Heart left ventricle (tissue), 13 donors: Measurements from ENCODE around the gene SETD7.

ENCODE experiments used
- POLR2A ChIP-seq, 2 donors: fragments of 450-650 bp; IDR thresholded peaks; one replicate each; pipeline ENCODE4 v1.6.1; 2017; ENCODE audit warnings: antibody characterized with exemption in 2 of 2, mild to moderate bottlenecking in 2 of 2, moderate library complexity in 2 of 2
- TF ChIP-seq, protein P1 (sequence below), 12 donors: fragments of 200-600 bp; sonication (generic) in 4 of 12; IDR thresholded peaks; one replicate each; pipeline versions ENCODE4 v1.5.0 to v1.8.0; 2018 to 2022; ENCODE audit warnings: antibody characterized with exemption in 12 of 12, mild to moderate bottlenecking in 5 of 12
- donor health status: ischemic (EF 13 %, LVEDD 7.1; RV severe dilation, severe dysfunction).
- donor health status: DM: no; HTN: yes; CAD: no.
- donor health status: DM: no; HTN: no; CAD: no.
- donor health status: ischemic (EF 25% LVEDD 6.9; RV normal size, moderate dysfunction).
- donor health status: ischemic (EF 25% LVEDD 5.7; RV mildly dilated, moderate dysfunction).
- donor health status: ischemic (EF 35%, LVEDD 5.7; RV mildly dilated, moderate dysfunction).
- donor health status: nonischemic (EF 11% LVEDD 7.7; RV severe dilation, severe dysfunction).
- donor health status: DM: yes; HTN: yes; CAD: no.
- donor health status: PGD.
- donor health status: ischemic (EF 29% LVEDD 5.4; RV normal size, mild dysfunction).
- donor health status: nonischemic (EF 23%, LVEDD 6.1; RV moderate dilation, normal function).

DNA sequence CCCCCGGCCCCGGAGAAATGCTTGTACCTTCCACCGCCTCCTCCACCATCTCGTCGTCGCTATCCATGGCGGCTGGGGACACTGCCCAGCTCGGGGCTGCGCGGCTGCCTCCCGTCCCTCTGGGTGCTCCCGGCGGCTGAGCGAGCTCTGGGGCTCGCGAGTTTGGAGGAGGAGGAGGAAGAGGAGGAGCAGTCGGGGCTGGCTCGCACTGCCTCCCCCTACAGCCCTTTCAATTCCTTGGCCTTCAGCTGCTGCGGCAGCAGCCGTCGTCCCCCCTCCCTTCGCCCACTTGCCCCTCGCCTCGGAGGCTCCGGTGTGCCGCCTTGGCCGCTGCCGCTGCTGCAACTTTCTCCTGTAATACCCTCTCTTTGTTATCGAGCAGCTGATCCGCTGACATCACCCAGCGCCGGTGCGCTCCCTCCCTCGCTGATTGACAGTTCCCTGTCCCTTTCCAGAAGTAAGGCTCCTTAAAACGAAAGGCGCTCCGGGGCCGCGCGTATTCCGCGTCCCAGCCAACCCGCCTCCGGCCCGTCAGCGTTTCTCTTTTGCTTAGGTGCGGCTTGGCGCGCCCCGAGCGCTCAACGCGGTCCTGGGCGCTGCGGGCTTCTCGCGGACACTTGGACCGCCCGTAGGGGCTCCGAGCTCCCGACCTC lies at the start of gene SETD7:
- peak in 1 of 2 donors; percentile 52 for TF ChIP-seq POLR2A (IDR thresholded peaks at IDR 0.05)
- TF ChIP-seq, protein P1, sequence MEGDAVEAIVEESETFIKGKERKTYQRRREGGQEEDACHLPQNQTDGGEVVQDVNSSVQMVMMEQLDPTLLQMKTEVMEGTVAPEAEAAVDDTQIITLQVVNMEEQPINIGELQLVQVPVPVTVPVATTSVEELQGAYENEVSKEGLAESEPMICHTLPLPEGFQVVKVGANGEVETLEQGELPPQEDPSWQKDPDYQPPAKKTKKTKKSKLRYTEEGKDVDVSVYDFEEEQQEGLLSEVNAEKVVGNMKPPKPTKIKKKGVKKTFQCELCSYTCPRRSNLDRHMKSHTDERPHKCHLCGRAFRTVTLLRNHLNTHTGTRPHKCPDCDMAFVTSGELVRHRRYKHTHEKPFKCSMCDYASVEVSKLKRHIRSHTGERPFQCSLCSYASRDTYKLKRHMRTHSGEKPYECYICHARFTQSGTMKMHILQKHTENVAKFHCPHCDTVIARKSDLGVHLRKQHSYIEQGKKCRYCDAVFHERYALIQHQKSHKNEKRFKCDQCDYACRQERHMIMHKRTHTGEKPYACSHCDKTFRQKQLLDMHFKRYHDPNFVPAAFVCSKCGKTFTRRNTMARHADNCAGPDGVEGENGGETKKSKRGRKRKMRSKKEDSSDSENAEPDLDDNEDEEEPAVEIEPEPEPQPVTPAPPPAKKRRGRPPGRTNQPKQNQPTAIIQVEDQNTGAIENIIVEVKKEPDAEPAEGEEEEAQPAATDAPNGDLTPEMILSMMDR (IDR thresholded peaks at IDR 0.05), result peak in 2 of 12 donors; percentile 28 to 32
